Chondrocyte (in vitro differentiated cells): ENCODE data around the gene POPDC3. TPM values are rescaled to one million over a fixed set of nuclear protein-coding genes. Genes with fewer than 3 reads are reported as not detected.

Source experiments
- DNase-seq: peaks from one replicate; pipeline ENCODE4 v3.0.0; 2021; ENCODE audit warnings: mixed read lengths, low spot score
- H3K27ac Mint-ChIP-seq: one replicate; pipeline ENCODE4 v1.8.0; 2021; ENCODE audit warnings: mild to moderate bottlenecking, moderate library complexity, mixed read lengths; ENCODE audit not compliant: unreplicated experiment
- H3K27me3 Mint-ChIP-seq: 2 replicates; pipeline ENCODE4 v1.8.0; 2021; ENCODE audit warnings: low read depth, mixed read lengths
- H3K36me3 Mint-ChIP-seq: 2 replicates; pipeline ENCODE4 v1.8.0; 2021; ENCODE audit warnings: low read depth, mixed read lengths
- H3K4me1 Mint-ChIP-seq: 2 replicates; pipeline ENCODE4 v1.8.0; 2021; ENCODE audit warnings: low read depth, mild to moderate bottlenecking, mixed read lengths
- H3K4me3 Mint-ChIP-seq: one replicate; pipeline ENCODE4 v1.8.0; 2021; ENCODE audit warnings: mild to moderate bottlenecking, moderate library complexity, mixed read lengths; ENCODE audit not compliant: unreplicated experiment
- H3K9me3 Mint-ChIP-seq: 2 replicates; pipeline ENCODE4 v1.8.0; 2021; ENCODE audit warnings: low read depth, mixed read lengths
- total RNA-seq: library from RNA; stranded (reverse); gene quantifications from 3 replicates; pipeline ENCODE4 v1.2.1, GENCODE V29; 2021
- TF ChIP-seq, protein P1 (sequence below): fragments of 200-600 bp; sonication (generic); IDR thresholded peaks from 2 replicates; pipeline ENCODE4 v1.5.0; 2021; ENCODE audit warnings: antibody characterized with exemption, mild to moderate bottlenecking, moderate library complexity

Gene POPDC3
- total RNA-seq, 1 donor from 2014 or later: 2.6 TPM

- H3K4me3 Mint-ChIP-seq: no peak overlapping the region
- no peaks in the 10 kb centered on the region for H3K9me3 Mint-ChIP-seq
- no peak overlapping the region for H3K27ac Mint-ChIP-seq
- DNase-seq: no peak
- peaks cover 23% of the 10 kb centered on the region for H3K36me3 Mint-ChIP-seq
- H3K4me1 Mint-ChIP-seq: no peaks in the 10 kb centered on the region
- TF ChIP-seq, protein P1, sequence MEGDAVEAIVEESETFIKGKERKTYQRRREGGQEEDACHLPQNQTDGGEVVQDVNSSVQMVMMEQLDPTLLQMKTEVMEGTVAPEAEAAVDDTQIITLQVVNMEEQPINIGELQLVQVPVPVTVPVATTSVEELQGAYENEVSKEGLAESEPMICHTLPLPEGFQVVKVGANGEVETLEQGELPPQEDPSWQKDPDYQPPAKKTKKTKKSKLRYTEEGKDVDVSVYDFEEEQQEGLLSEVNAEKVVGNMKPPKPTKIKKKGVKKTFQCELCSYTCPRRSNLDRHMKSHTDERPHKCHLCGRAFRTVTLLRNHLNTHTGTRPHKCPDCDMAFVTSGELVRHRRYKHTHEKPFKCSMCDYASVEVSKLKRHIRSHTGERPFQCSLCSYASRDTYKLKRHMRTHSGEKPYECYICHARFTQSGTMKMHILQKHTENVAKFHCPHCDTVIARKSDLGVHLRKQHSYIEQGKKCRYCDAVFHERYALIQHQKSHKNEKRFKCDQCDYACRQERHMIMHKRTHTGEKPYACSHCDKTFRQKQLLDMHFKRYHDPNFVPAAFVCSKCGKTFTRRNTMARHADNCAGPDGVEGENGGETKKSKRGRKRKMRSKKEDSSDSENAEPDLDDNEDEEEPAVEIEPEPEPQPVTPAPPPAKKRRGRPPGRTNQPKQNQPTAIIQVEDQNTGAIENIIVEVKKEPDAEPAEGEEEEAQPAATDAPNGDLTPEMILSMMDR: no peak
- H3K27me3 Mint-ChIP-seq: no peaks in the 10 kb centered on the region
These were observed 67.9 kb downstream of the POPDC3 start for GRCh38 chr6:105111871-105112270.

DNA sequence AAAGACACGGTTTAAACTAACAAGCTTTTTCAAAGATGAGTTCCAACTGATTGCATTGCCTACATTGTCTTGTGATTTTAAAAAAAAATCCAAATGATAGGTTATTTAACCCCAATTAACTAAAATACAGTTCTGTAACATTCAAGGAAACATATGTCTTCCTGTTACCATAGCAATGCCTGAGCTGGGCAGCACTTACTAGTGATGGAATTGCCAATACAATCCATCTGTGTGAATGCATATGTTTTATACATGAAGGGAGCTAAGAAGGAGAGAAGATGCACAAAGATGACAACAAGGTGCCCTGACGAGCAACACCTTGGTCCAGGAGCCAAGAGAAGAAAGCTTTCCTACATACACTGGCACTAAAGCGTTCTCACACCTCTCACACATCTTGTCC is 68.7 kb downstream of the POPDC3 start:
- Mint-ChIP-seq H3K4me1 (no peaks in the 10 kb centered on the region), H3K9me3 (no peaks in the 10 kb centered on the region), H3K36me3 (peaks cover 23% of the 10 kb centered on the region), H3K27me3 (no peaks in the 10 kb centered on the region), H3K27ac (no peak overlapping the region), H3K4me3 (no peak overlapping the region)
- DNase-seq: no peak
- TF ChIP-seq, protein P1: no peak

GRCh38 chr6:105109955-105110895 is 69.6 kb downstream of the POPDC3 start:
- TF ChIP-seq, protein P1: no peak
- no peaks in the 10 kb centered on the region for H3K27me3 Mint-ChIP-seq
- H3K36me3 Mint-ChIP-seq: peaks cover 21% of the 10 kb centered on the region
- no peaks in the 10 kb centered on the region for H3K9me3 Mint-ChIP-seq
- no peak for DNase-seq
- no peak overlapping the region for H3K4me3 Mint-ChIP-seq
- H3K4me1 Mint-ChIP-seq: no peaks in the 10 kb centered on the region
- no peak overlapping the region for H3K27ac Mint-ChIP-seq

- peaks cover 25% of the 10 kb centered on the region for H3K36me3 Mint-ChIP-seq
- no peaks in the 10 kb centered on the region for H3K4me1 Mint-ChIP-seq
- no peak overlapping the region for H3K4me3 Mint-ChIP-seq
- H3K27ac Mint-ChIP-seq: no peak overlapping the region
- DNase-seq: no peak
- TF ChIP-seq, protein P1: no peak
- H3K27me3 Mint-ChIP-seq: no peaks in the 10 kb centered on the region
- H3K9me3 Mint-ChIP-seq: no peaks in the 10 kb centered on the region
These were observed 71.1 kb downstream of the POPDC3 start for GRCh38 chr6:105108631-105109262.

Other genes starting within 250 kb of the POPDC3 start
- gene LIN28B, start 222.9 kb downstream of the POPDC3 start, total RNA-seq: 0.08 to 0.10 TPM in 2 of 3 replicates, not detected in the other
- 32.9 to 38.1 TPM (median 33.4 TPM) in 3 replicates for gene PREP, start 223.1 kb upstream of the POPDC3 start, total RNA-seq